NCI-H748 (cell line): ENCODE measurements around the gene NTN4.
"Not testable (repeated sequence)": the region's sequence is repeated elsewhere in the genome, so short reads cannot be mapped to it uniquely, and the experiment has no call there.

ENCODE experiments used
- DNase-seq: peaks from one replicate; lab custom pipeline; 2025; ENCODE audit not compliant: unreplicated experiment; lab: John Stamatoyannopoulos, UW

NTN4 gene

GRCh38 chr12:95756362-95756761 is 34.2 kb downstream of the NTN4 start:
- no peak for DNase-seq

- DNase-seq: no peak
Observed at GRCh38 chr12:95755261-95755865, 35.2 kb downstream of the NTN4 start.

- DNase-seq: not testable (repeated sequence)
Observed at GRCh38 chr12:95746062-95746461, 44.5 kb downstream of the NTN4 start.

GRCh38 chr12:95742586-95742985 is 48.0 kb downstream of the NTN4 start:
- no peak for DNase-seq

- no peak for DNase-seq
Observed at GRCh38 chr12:95741635-95742034, 48.9 kb downstream of the NTN4 start.

GRCh38 chr12:95740751-95741150 is 49.8 kb downstream of the NTN4 start:
- peak; percentile 64 for DNase-seq

- DNase-seq: no peak
Observed at GRCh38 chr12:95739561-95740313, 50.8 kb downstream of the NTN4 start.

- no peak for DNase-seq
Observed at GRCh38 chr12:95738024-95738611, 52.4 kb downstream of the NTN4 start.

GRCh38 chr12:95736631-95737030 is 53.9 kb downstream of the NTN4 start:
- no peak for DNase-seq

- not testable (repeated sequence) for DNase-seq
Observed at GRCh38 chr12:95735728-95736127, 54.8 kb downstream of the NTN4 start.

GRCh38 chr12:95733141-95733825 is 57.3 kb downstream of the NTN4 start:
- no peak for DNase-seq

GRCh38 chr12:95731519-95731958 is 59.0 kb downstream of the NTN4 start:
- DNase-seq: no peak

- DNase-seq: no peak
Observed at GRCh38 chr12:95730457-95730856, 60.1 kb downstream of the NTN4 start.

- DNase-seq: no peak
Observed at GRCh38 chr12:95726903-95727302, 63.7 kb downstream of the NTN4 start.

- no peak for DNase-seq
Observed at GRCh38 chr12:95724767-95725166, 65.8 kb downstream of the NTN4 start.

GRCh38 chr12:95723693-95724384 is 66.7 kb downstream of the NTN4 start:
- no peak for DNase-seq

- DNase-seq: no peak
Observed at GRCh38 chr12:95721320-95721719, 69.2 kb downstream of the NTN4 start.

- no peak for DNase-seq
Observed at GRCh38 chr12:95720146-95720545, 70.4 kb downstream of the NTN4 start.

- no peak for DNase-seq
Observed at GRCh38 chr12:95718772-95719171, 71.8 kb downstream of the NTN4 start.

- DNase-seq: no peak
Observed at GRCh38 chr12:95718006-95718431, 72.5 kb downstream of the NTN4 start.

- DNase-seq: no peak
Observed at GRCh38 chr12:95717316-95717928, 73.1 kb downstream of the NTN4 start.
